Pancreas (tissue), 10 donors: Measurements from ENCODE around the gene JCAD. TPM values are rescaled to one million over a fixed set of nuclear protein-coding genes. Genes with fewer than 3 reads are reported as not detected.

Experiments used
- ATAC-seq, 4 donors: fragments of 200-7000 bp; cut with Tn5 transposase; one replicate each; pipeline versions ENCODE4 v1.8.0 to v1.9.1; 2020; ENCODE audit warnings: mild to moderate bottlenecking in 4 of 4, moderate library complexity in 4 of 4
- DNase-seq, 6 donors: peaks; one replicate each; pipeline ENCODE4 v3.0.0-alpha.2; 2020
- FAIRE-seq: peaks from 2 replicates; lab custom pipeline; 2012; peaks lifted over from hg19 to GRCh38; lab: Jason Lieb, UNC
- H3K27ac ChIP-seq, 4 donors: fragments of 200-600 bp; sonication (generic); 1 replicate in 3 of 4; 2 replicates in 1 of 4; pipeline versions ENCODE4 v1.5.0 to v1.8.0; 2020
- H3K27me3 ChIP-seq, 4 donors: fragments of 200-600 bp; one replicate each; pipeline ENCODE4 v1.8.0; 2021
- H3K36me3 ChIP-seq, 3 donors: fragments of 200-600 bp; sonication (generic) in 1 of 3; one replicate each; pipeline versions ENCODE4 v1.5.0 to v1.8.0; 2020 to 2021
- H3K4me1 ChIP-seq, 3 donors: fragments of 200-600 bp; one replicate each; pipeline ENCODE4 v1.8.0; 2021
- H3K4me3 ChIP-seq, 4 donors: fragments of 200-600 bp; sonication (generic) in 2 of 4; one replicate each; pipeline versions ENCODE4 v1.5.0 to v1.8.0; 2020 to 2021
- H3K9me3 ChIP-seq, 4 donors: fragments of 200-600 bp; one replicate each; pipeline ENCODE4 v1.8.0; 2021
- WGBS, 2 donors: extraction: QIAGEN DNeasy Blood & Tissue Kit; methylation state at CpG; one replicate each; pipeline ENCODE4 v1.1.7; 2013; 5-methylcytosine and 5-hydroxymethylcytosine counted together
- intact Hi-C, 3 donors: fragments of 100-400 bp; cut with DNase I; formaldehyde crosslinking; loops; one replicate each; pipeline versions ENCODE4 v1.11.1 to v1.14.2; 2022
- polyA plus RNA-seq, 2 donors: library from polyadenylated mRNA; stranded (reverse); fragments of 200-250 nt; gene quantifications; one replicate each; pipeline ENCODE4 v1.2.3, GENCODE V29; 2013
- total RNA-seq, 6 donors: library from RNA; stranded (reverse); fragmentation: NEBNext Ultra II Directional in 4 of 6; extraction: Animal tissue kit (Norgen Biotek cat#: 25700) in 4 of 6; gene quantifications; one replicate each; pipeline versions ENCODE4 v1.2.1 to v1.2.4, GENCODE V29; 2021 to 2023
- TF ChIP-seq, protein P1 (sequence below), 4 donors: fragments of 200-600 bp; sonication (generic) in 3 of 4; IDR thresholded peaks; one replicate each; pipeline versions ENCODE4 v1.5.0 to v1.8.0; 2021; ENCODE audit warnings: antibody characterized with exemption in 4 of 4
- donor health status: healthy with polysubstance abuse.
- donor health status: DM: no; HTN: no; CAD: no; lungs with moderate emphysema.
- donor health status: DM: no; HTN: no; CAD: no.
- donor health status: control.
- donor health status: control.
- donor health status: Bipolar disorder and iron deficiency.
- donor health status: DM: yes; HTN: yes; CAD: no.
- donor health status: DM: no; HTN: no; CAD: no.
- donor health status: DM: no; HTN: no; CAD: no.
- donor health status: DM: yes; HTN: yes; CAD: no.

The JCAD gene
- total and polyA plus RNA-seq, 8 donors = 10.0 to 48.2 (median 23.0) TPM

DNA sequence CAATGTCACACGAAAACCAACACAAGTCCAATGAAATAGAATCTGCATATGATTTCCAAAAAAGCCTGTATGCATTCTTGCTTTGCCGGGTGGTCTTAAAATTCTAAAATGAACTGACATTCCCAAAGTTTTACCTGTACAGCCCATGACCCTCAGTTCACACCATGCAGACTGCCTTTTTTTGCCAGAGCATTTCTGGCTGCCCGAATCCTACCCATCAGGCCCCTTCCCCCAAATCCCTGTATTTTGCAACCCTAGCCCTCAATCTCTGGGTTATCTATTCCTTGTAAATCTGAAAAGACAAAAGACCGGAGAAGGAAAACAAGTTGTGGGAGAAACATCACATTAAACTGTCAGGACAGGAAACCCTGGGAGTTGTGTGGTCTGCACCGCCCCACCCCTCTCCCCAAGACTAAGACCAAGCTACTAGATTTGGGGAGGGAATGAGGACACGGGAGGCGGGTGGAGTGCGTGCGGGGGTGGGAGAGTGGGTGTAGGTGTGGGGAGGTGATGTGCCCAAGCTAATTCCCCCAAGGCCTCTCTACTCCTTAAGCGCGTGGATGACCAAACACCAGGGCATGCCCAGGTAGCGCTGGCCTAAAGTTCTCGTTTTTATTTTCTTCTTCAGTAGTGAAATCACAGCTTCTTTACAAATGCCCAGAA is 1.4 kb downstream of the JCAD start:
- FAIRE-seq (no peak), DNase-seq (no peak)

DNA sequence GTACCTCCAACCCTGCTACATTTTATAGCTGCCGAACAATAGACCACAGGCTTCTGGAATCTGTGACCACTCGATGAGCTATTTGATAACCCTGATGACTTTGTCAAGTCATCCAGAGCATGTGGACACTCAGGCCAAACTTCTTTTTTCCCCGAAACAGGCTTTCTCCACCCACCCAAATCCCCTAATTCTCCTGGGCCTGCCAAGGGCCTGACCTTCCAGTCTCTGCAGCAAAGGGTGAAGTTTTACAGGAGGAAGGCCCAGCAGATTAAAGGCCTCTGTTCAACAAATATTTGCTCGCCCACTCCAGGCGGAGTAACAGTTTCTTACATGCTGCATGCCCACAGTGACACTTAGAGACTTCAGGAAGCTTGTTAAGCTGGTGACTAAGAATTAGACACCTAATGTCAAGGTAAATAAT is 2.0 kb downstream of the JCAD start:
- TF ChIP-seq, protein P1, sequence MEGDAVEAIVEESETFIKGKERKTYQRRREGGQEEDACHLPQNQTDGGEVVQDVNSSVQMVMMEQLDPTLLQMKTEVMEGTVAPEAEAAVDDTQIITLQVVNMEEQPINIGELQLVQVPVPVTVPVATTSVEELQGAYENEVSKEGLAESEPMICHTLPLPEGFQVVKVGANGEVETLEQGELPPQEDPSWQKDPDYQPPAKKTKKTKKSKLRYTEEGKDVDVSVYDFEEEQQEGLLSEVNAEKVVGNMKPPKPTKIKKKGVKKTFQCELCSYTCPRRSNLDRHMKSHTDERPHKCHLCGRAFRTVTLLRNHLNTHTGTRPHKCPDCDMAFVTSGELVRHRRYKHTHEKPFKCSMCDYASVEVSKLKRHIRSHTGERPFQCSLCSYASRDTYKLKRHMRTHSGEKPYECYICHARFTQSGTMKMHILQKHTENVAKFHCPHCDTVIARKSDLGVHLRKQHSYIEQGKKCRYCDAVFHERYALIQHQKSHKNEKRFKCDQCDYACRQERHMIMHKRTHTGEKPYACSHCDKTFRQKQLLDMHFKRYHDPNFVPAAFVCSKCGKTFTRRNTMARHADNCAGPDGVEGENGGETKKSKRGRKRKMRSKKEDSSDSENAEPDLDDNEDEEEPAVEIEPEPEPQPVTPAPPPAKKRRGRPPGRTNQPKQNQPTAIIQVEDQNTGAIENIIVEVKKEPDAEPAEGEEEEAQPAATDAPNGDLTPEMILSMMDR (IDR thresholded peaks at IDR 0.05) = no peak
- FAIRE-seq = no peak
- H3K36me3 ChIP-seq = no peaks in the 10 kb centered on the region
- H3K9me3 ChIP-seq = no peaks in the 10 kb centered on the region
- H3K27ac ChIP-seq = peak overlapping the region in 2 of 4 donors; percentile 73 to 78
- H3K4me1 ChIP-seq = peaks cover 0 to 6% (median 5%) of the 10 kb centered on the region in 3 donors
- no peak for ATAC-seq
- H3K4me3 ChIP-seq = peak overlapping the region in 2 of 4 donors; percentile 71 to 76
- intact Hi-C loops = no loop called here
- H3K27me3 ChIP-seq = no peaks in the 10 kb centered on the region
- WGBS, 2 donors = 53 to 60% methylated on average over 5 of the region's 5 CpGs
- DNase-seq = no peak

More for the DNA sequence above, 1.4 kb downstream of the JCAD start:
- no peaks in the 10 kb centered on the region for H3K36me3 ChIP-seq
- no peak for ATAC-seq
- intact Hi-C loops = no loop called here
- peaks cover 0 to 7% (median 5%) of the 10 kb centered on the region in 3 donors for H3K4me1 ChIP-seq
- H3K27ac ChIP-seq = peak overlapping the region in 3 of 4 donors; percentile 64 to 78 (median 73)
- TF ChIP-seq, protein P1 (IDR thresholded peaks at IDR 0.05) = no peak
- WGBS, 2 donors = 71 to 72% methylated on average over 13 of the region's 13 CpGs
- H3K9me3 ChIP-seq = no peaks in the 10 kb centered on the region
- no peaks in the 10 kb centered on the region for H3K27me3 ChIP-seq
- peak overlapping the region; percentile 50 to 76 (median 63) for H3K4me3 ChIP-seq

DNA sequence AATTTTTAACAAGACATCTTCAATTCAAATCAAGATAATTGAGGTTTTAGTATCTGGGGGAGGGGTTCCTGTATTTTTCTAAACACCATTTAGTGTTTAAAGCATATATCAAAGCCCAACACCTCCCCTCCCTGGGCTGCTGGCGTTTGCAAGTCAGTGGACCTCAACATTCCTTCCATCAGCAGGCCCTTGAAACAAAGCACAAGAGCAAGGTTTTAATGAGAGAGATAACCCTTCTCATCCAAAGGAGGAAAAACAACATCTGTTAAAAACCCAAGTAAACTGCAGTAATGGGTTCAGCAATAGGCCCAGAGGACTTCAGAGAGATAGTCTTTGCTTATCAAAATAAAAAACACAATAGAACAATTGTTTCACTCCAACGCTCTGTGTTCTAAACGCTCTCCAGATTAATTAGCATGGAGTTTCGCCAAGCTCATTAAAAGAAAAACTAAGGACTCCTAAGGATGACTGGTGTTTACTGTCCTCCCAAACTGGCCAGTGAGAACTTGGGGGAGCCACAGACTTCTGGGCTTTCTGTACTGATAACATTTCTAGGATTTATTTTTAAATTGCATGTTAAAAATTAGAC is 2.5 kb downstream of the JCAD start:
- H3K27me3 ChIP-seq = no peaks in the 10 kb centered on the region
- TF ChIP-seq, protein P1 (IDR thresholded peaks at IDR 0.05) = no peak
- peak overlapping the region in 2 of 4 donors; percentile 38 to 78 for H3K27ac ChIP-seq
- peak overlapping the region in 1 of 4 donors; percentile 76 for H3K4me3 ChIP-seq
- intact Hi-C loops = no loop called here
- DNase-seq (no peak), FAIRE-seq (no peak), ATAC-seq (no peak)
- no peaks in the 10 kb centered on the region for H3K9me3 ChIP-seq
- WGBS, 2 donors = 58 to 61% methylated on average over 4 of the region's 4 CpGs
- peaks cover 0 to 5% (median under 1%) of the 10 kb centered on the region in 3 donors for H3K4me1 ChIP-seq
- H3K36me3 ChIP-seq = no peaks in the 10 kb centered on the region

DNA sequence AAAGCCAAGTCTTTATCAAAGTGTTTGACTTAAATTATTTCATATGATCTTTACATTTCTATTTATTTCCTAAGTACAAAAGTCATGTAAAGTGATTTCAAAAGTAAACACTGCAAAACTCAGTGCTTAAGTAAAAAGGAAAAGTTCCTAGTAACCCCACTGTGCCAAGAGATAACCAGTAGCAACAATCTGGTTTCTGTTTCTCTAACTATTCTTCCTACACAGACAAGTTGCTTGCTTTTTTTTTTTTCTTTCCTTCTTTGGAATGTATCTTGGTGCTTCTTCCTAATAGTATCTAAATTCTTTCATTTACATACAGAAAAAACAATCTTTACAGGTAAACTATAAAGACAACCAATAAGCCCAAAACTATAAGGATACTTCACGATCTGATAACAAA is 3.1 kb downstream of the JCAD start:
- WGBS, 2 donors = 26 to 38% methylated on average over 1 of the region's 1 CpG
- FAIRE-seq = peak; percentile 63

More for the DNA sequence above, 3.1 kb downstream of the JCAD start:
- Histone ChIP-seq H3K9me3 (no peaks in the 10 kb centered on the region), H3K4me3 (peak overlapping the region in 1 of 4 donors; percentile 76), H3K27me3 (no peaks in the 10 kb centered on the region), H3K4me1 (peaks cover 0 to 5% (median 0%) of the 10 kb centered on the region in 3 donors), H3K36me3 (no peaks in the 10 kb centered on the region), H3K27ac (peak overlapping the region in 2 of 4 donors; percentile 38 to 78)
- no peak for DNase-seq
- ATAC-seq = no peak
- intact Hi-C loops = no loop called here
- TF ChIP-seq, protein P1 (IDR thresholded peaks at IDR 0.05) = no peak
